HepG2 (cell line): ENCODE data around the gene CDH23.

Source experiments
- ATF3 ChIP-seq: sonication (generic); formaldehyde crosslinking; IDR thresholded peaks from 2 replicates; pipeline ENCODE4 v1.4.0; 2020; ENCODE audit warnings: missing genetic modification reagents
- CC2D1A ChIP-seq: sonication (generic); formaldehyde crosslinking; IDR thresholded peaks from 2 replicates; pipeline ENCODE4 v1.8.1; 2023; ENCODE audit warnings: mild to moderate bottlenecking, missing genetic modification reagents
- CTCF ChIP-seq: sonication (generic); formaldehyde crosslinking; IDR thresholded peaks from 2 replicates; pipeline ENCODE4 v1.5.0; 2020; ENCODE audit warnings: mild to moderate bottlenecking, missing genetic modification reagents, moderate library complexity
- HOXA9 ChIP-seq: sonication (generic); formaldehyde crosslinking; IDR thresholded peaks from 2 replicates; pipeline ENCODE4 v1.8.1; 2022; ENCODE audit warnings: missing genetic modification reagents, mild to moderate bottlenecking, moderate library complexity, borderline replicate concordance
- MBD4 ChIP-seq: IDR thresholded peaks from 2 replicates; pipeline ENCODE4 v1.6.1; 2012; ENCODE audit warnings: low read length, inconsistent platforms, borderline replicate concordance
- NAIF1 ChIP-seq: sonication (generic); formaldehyde crosslinking; IDR thresholded peaks from 2 replicates; pipeline ENCODE4 v1.5.0; 2020; ENCODE audit warnings: mild to moderate bottlenecking, missing genetic modification reagents, borderline replicate concordance
- NCOA2 ChIP-seq: sonication (generic); formaldehyde crosslinking; IDR thresholded peaks from 2 replicates; pipeline ENCODE4 v1.8.0; 2022; ENCODE audit warnings: inconsistent platforms
- PHF8 ChIP-seq: sonication (generic); formaldehyde crosslinking; IDR thresholded peaks from 2 replicates; pipeline ENCODE4 v1.5.0; 2020; ENCODE audit warnings: missing genetic modification reagents
- POLR2AphosphoS5 ChIP-seq: IDR thresholded peaks from 2 replicates; pipeline ENCODE4 v1.6.1; 2012; ENCODE audit warnings: low read depth, low read length
- TAF1 ChIP-seq: sonication (generic); formaldehyde crosslinking; IDR thresholded peaks from 2 replicates; pipeline ENCODE4 v1.4.0; 2020; ENCODE audit warnings: missing genetic modification reagents
- ZNF576 ChIP-seq: sonication (generic); formaldehyde crosslinking; IDR thresholded peaks from 2 replicates; pipeline ENCODE4 v1.4.0; 2020; ENCODE audit warnings: mild to moderate bottlenecking, missing genetic modification reagents
- ZNF746 ChIP-seq: sonication (generic); formaldehyde crosslinking; IDR thresholded peaks from 2 replicates; pipeline ENCODE4 v1.8.0; 2022; ENCODE audit warnings: mild to moderate bottlenecking, missing genetic modification reagents

- TF ChIP-seq ZNF576 (CRISPR knock-in tag) (no peak), POLR2AphosphoS5 (no peak), TAF1 (CRISPR knock-in tag) (no peak), MBD4 (no peak), NAIF1 (no peak), ATF3 (CRISPR knock-in tag) (no peak), PHF8 (CRISPR knock-in tag) (no peak), ZNF746 (CRISPR knock-in tag) (no peak), HOXA9 (CRISPR knock-in tag) (no peak), CTCF (CRISPR knock-in tag) (no peak), CC2D1A (CRISPR knock-in tag) (no peak), NCOA2 (CRISPR knock-in tag) (no peak)
These were observed 262.5 kb downstream of the CDH23 start for GRCh38 chr10:71659111-71659634.
